ENCODE measurements around the gene COL15A1.

GRCh38 chr9:98986866-98987651 is 43.4 kb downstream of the COL15A1 start:
- TF ChIP-seq POLR2A (IDR thresholded peaks at IDR 0.05; ENCODE audit: low read length), result no peak
- no peak for TF ChIP-seq GATA1 (IDR thresholded peaks at IDR 0.05; ENCODE audit: low read depth, low read length)
